Activated naive CD4-positive, alpha-beta T cell treated with anti-CD3 and anti-CD28 coated beads, Interleukin-2, amount 10 ng/mL, durations not matched to agents 7 days and 5 days (primary cell): ENCODE data around the gene EHBP1.

ENCODE experiments used
- CTCF ChIA-PET: fragments of 350-600 bp; sonication (Branson Sonifier 250); formaldehyde crosslinking; loops from one replicate; lab custom pipeline; 2021; ENCODE audit warnings: antibody characterized with exemption; lab: Charles Lee
- DNase-seq: peaks from one replicate; pipeline ENCODE4 v3.0.0-alpha.2; 2020
- H3K27ac Mint-ChIP-seq: one replicate; pipeline ENCODE4 v1.8.0; 2021; ENCODE audit warnings: mild to moderate bottlenecking, moderate library complexity, mixed read lengths
- H3K27me3 Mint-ChIP-seq: one replicate; pipeline ENCODE4 v1.8.0; 2021; ENCODE audit warnings: mild to moderate bottlenecking, mixed read lengths
- H3K36me3 Mint-ChIP-seq: one replicate; pipeline ENCODE4 v1.8.0; 2021; ENCODE audit warnings: mixed read lengths
- H3K4me1 Mint-ChIP-seq: one replicate; pipeline ENCODE4 v1.8.0; 2021; ENCODE audit warnings: mixed read lengths
- H3K4me3 Mint-ChIP-seq: one replicate; pipeline ENCODE4 v1.8.0; 2021; ENCODE audit warnings: mild to moderate bottlenecking, moderate library complexity, mixed read lengths
- H3K9me3 Mint-ChIP-seq: one replicate; pipeline ENCODE4 v1.8.0; 2021; ENCODE audit warnings: mixed read lengths

EHBP1 gene

DNA sequence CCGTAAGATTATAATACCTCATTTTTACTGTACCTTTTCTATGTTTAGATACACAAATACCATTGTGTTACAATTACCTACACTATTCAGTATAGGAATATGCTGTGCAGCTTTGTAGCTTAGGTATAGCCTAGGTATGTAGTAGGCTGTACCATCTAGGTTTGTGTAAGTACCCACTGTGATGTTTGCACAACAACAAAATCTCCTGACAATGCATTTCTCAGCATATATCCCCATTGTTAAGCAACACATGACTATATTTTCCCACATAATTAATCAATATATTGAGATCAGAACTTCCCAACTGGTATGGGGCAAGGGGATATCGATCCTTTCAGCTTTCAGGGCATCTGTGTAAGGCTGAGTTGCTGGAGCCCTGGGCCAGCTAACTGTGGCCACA is 238.8 kb downstream of the EHBP1 start:
- Mint-ChIP-seq H3K27ac (no peak overlapping the region), H3K27me3 (no peaks in the 10 kb centered on the region), H3K4me1 (no peaks in the 10 kb centered on the region), H3K9me3 (no peaks in the 10 kb centered on the region), H3K4me3 (no peak overlapping the region), H3K36me3 (no peaks in the 10 kb centered on the region)
- no peak for DNase-seq
- CTCF ChIA-PET: no interaction called here

DNA sequence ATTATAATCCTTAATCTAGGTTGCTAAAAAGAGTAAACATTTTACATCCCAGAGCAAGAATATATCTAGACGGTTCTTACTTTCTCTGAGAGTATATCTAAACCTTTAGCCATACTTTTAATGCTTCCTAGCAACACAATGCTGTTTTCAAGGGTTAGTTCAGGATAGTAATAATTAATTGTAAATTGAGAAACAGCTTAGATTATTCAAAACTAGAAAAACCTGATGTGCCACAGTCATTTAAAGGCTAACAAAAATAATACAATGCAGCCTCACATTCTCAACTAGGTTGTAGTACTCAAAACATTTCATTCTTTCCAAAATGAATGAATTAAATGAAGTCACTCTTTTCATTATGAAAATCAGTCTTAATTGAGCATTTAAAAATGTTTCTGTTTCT is 241.9 kb downstream of the EHBP1 start:
- no peak overlapping the region for H3K4me3 Mint-ChIP-seq
- H3K36me3 Mint-ChIP-seq: no peaks in the 10 kb centered on the region
- no peak overlapping the region for H3K27ac Mint-ChIP-seq
- DNase-seq: no peak
- no peaks in the 10 kb centered on the region for H3K4me1 Mint-ChIP-seq
- CTCF ChIA-PET: no interaction called here
- no peaks in the 10 kb centered on the region for H3K27me3 Mint-ChIP-seq
- no peaks in the 10 kb centered on the region for H3K9me3 Mint-ChIP-seq

DNA sequence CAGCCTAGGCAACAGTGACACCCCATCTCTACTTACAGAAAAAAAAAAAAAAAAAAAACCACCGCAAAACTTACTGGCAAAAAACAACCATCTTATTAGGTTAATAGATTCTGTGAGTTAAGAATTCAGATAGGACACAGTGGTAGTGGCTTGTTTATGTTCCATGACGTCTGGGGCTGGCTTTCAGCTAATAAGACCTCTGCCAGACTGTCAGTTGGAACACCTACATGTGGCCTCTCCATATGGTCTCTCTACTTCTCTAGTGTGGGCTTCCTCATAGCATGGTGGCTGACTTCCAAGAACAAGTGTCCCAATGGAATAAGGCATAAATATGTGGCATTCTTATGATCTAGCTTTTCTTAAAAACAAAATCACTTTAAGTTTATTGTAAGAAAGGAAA is 251.1 kb downstream of the EHBP1 start:
- H3K27ac Mint-ChIP-seq: no peak overlapping the region
- no peaks in the 10 kb centered on the region for H3K9me3 Mint-ChIP-seq
- DNase-seq: no peak
- no peaks in the 10 kb centered on the region for H3K4me1 Mint-ChIP-seq
- no peak overlapping the region for H3K4me3 Mint-ChIP-seq
- CTCF ChIA-PET: no interaction called here
- H3K36me3 Mint-ChIP-seq: no peaks in the 10 kb centered on the region
- H3K27me3 Mint-ChIP-seq: no peaks in the 10 kb centered on the region

DNA sequence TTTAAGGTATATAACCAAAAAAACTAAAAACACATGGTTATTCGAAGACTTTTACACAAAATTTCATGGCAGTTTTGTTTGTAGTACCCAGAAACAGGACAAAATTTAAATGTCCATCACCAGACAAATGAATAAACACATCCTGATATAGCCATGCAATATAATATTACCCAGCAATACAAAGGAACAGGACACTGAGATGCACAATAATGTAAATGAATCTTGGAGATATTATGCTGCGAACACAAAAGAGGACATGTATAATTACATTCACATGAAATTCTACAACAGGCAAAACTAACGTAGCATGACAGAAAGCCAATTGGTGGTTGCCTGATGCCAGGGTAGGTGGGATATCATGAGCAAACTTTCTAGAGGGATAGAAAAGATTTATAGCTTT is 252.7 kb downstream of the EHBP1 start:
- H3K4me3 Mint-ChIP-seq: no peak overlapping the region
- no peaks in the 10 kb centered on the region for H3K9me3 Mint-ChIP-seq
- H3K27me3 Mint-ChIP-seq: no peaks in the 10 kb centered on the region
- no peak overlapping the region for H3K27ac Mint-ChIP-seq
- H3K36me3 Mint-ChIP-seq: no peaks in the 10 kb centered on the region
- no peak for DNase-seq
- CTCF ChIA-PET: no interaction called here
- H3K4me1 Mint-ChIP-seq: no peaks in the 10 kb centered on the region

DNA sequence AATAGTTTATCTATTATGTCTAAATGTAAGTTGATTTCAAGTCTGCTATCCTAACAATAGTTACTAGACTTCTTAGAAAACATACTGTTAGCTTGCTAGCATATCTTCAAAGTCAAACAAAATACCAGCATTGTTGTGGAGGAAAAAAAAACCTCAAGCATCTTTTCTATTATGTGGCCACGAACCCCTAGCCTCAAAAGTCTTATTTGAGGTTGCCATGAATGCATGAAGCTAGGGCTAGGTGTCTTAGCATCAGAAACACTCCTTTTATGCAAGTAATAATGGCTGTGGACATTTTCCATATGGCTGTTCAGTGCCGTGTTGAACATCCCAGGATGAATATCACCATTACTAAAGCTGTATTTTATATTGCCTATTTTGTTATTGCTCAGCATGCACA is 258.5 kb downstream of the EHBP1 start:
- Mint-ChIP-seq H3K4me1 (no peaks in the 10 kb centered on the region), H3K4me3 (no peak overlapping the region), H3K27me3 (no peaks in the 10 kb centered on the region), H3K36me3 (no peaks in the 10 kb centered on the region), H3K27ac (no peak overlapping the region), H3K9me3 (no peaks in the 10 kb centered on the region)
- CTCF ChIA-PET: no interaction called here
- DNase-seq: no peak

DNA sequence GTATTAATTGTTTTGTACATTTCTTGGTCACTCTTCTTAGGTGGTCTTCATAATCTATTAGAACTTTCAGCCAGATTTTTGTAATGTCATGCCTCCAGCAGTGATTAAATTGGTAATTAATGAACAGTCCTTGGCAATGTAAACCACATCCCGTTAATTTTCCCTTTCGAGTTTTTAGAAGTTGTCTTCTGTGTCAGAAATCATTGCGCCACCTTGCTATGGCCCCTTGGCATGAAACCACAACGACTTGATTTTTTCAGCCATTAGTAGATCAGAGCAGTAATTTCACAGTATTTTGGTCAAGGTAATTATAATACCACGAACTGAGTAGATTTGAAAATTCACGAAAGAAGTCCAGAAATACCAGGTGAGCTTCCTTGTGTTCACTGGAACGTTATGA is 259.2 kb downstream of the EHBP1 start:
- no peak overlapping the region for H3K27ac Mint-ChIP-seq
- H3K4me1 Mint-ChIP-seq: no peaks in the 10 kb centered on the region
- DNase-seq: no peak
- CTCF ChIA-PET: no interaction called here
- no peaks in the 10 kb centered on the region for H3K36me3 Mint-ChIP-seq
- H3K27me3 Mint-ChIP-seq: no peaks in the 10 kb centered on the region
- no peaks in the 10 kb centered on the region for H3K9me3 Mint-ChIP-seq
- no peak overlapping the region for H3K4me3 Mint-ChIP-seq

DNA sequence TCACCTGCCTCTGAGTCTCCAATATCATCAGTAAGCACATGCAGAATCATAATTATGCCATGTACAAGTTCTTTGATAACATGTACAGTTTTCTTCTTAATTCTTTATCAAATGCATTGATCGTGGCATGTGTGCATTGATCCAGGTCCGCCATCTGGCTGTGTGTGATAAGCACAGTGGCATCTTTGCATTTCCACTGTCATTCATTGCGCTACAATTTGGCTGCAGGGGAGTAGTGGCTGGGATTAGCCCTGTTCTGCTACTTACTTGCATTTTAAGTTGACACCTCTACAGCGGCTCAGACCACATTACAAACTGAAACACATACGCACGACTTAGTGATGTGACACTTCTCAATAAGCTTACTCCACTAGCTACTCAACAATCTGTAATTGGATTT is 261.5 kb downstream of the EHBP1 start:
- CTCF ChIA-PET: no interaction called here
- no peak overlapping the region for H3K27ac Mint-ChIP-seq
- H3K36me3 Mint-ChIP-seq: no peaks in the 10 kb centered on the region
- no peak overlapping the region for H3K4me3 Mint-ChIP-seq
- DNase-seq: no peak
- no peaks in the 10 kb centered on the region for H3K4me1 Mint-ChIP-seq
- H3K9me3 Mint-ChIP-seq: no peaks in the 10 kb centered on the region
- no peaks in the 10 kb centered on the region for H3K27me3 Mint-ChIP-seq

DNA sequence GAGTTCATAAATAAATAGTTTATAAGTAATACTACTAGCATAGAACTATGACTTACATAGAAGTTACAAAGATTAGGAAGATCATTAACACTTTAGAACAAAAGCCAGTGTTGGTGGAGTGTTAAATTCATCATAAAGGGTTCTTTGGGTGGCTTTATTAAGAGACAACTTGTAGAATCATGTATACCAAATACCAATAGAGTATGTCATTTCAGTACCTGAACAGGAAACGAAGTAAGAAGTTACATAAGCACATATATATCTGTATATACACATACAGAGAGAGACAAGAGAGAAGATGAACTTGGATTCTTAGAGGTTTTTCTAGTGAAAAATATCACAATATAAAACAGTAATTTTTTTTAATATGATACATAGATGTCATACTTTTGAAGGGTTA is 262.7 kb downstream of the EHBP1 start:
- no peak overlapping the region for H3K4me3 Mint-ChIP-seq
- no peaks in the 10 kb centered on the region for H3K4me1 Mint-ChIP-seq
- DNase-seq: no peak
- no peaks in the 10 kb centered on the region for H3K36me3 Mint-ChIP-seq
- no peak overlapping the region for H3K27ac Mint-ChIP-seq
- CTCF ChIA-PET: no interaction called here
- H3K27me3 Mint-ChIP-seq: no peaks in the 10 kb centered on the region
- no peaks in the 10 kb centered on the region for H3K9me3 Mint-ChIP-seq

DNA sequence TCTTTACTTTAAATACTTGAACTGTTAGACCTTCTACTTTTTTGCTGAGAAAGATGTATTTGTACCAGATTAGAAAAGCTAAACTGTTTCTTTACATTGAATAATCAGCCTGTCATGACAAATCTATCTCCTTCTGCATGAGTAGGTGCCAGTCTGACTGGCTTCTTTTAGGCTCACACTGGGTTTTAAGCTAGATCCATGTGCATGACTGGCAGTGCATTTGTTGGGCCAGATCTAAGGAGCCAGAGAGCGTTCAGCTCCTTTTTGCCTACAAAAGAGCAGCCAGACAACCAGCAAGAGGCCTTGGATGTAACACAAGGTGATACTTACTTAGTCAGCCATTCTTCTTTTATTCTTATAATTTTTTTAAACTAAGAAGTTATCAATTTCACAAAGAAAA is 263.2 kb downstream of the EHBP1 start:
- H3K9me3 Mint-ChIP-seq: no peaks in the 10 kb centered on the region
- H3K27ac Mint-ChIP-seq: no peak overlapping the region
- DNase-seq: no peak
- CTCF ChIA-PET: no interaction called here
- H3K4me3 Mint-ChIP-seq: no peak overlapping the region
- no peaks in the 10 kb centered on the region for H3K27me3 Mint-ChIP-seq
- no peaks in the 10 kb centered on the region for H3K36me3 Mint-ChIP-seq
- no peaks in the 10 kb centered on the region for H3K4me1 Mint-ChIP-seq

DNA sequence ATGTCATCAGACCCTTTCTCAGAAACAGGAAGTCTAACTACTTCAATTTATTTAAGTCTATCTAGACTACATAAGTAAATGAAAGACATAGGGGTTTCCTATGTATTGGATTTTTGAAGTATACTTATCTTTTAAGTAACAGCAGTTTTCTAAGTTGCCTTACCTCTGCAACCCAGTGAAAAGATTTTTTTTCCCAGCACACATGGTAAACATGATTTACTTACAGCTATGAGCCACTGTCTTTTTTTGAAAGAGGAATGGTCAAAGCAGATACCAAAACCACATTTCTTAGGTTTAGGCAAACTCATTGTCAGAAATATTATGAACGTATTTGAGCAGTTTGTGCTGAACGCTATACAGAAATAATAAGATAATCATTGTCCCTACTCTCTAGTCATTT is 266.4 kb downstream of the EHBP1 start:
- CTCF ChIA-PET: no interaction called here
- H3K27me3 Mint-ChIP-seq: no peaks in the 10 kb centered on the region

DNA sequence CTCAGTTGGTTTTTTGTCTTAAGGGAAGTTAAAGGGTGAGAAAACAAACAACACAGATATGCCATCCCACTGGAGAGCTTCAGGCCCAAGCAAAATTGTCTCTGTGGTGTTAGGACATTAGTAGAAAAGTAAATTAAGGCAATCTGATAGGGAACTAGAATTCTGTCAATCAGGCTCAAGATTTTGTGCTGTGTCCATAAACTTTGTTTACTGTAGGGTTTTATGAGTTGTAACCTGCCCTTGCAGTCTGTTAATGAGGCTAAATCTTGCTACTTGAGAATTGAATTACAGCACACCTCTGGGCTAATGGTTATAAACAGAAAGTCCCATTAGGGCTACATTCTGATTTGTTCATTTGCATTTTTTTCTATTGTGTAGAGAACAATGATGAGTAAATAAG is 267.1 kb downstream of the EHBP1 start:
- CTCF ChIA-PET: no interaction called here
- Mint-ChIP-seq H3K27ac (no peak overlapping the region), H3K4me1 (no peaks in the 10 kb centered on the region), H3K9me3 (no peaks in the 10 kb centered on the region), H3K36me3 (no peaks in the 10 kb centered on the region), H3K4me3 (no peak overlapping the region), H3K27me3 (no peaks in the 10 kb centered on the region)
- no peak for DNase-seq

More for the DNA sequence above, 266.4 kb downstream of the EHBP1 start:
- no peaks in the 10 kb centered on the region for H3K4me1 Mint-ChIP-seq
- no peaks in the 10 kb centered on the region for H3K36me3 Mint-ChIP-seq
- no peak overlapping the region for H3K27ac Mint-ChIP-seq
- H3K4me3 Mint-ChIP-seq: no peak overlapping the region
- H3K9me3 Mint-ChIP-seq: no peaks in the 10 kb centered on the region
- no peak for DNase-seq

DNA sequence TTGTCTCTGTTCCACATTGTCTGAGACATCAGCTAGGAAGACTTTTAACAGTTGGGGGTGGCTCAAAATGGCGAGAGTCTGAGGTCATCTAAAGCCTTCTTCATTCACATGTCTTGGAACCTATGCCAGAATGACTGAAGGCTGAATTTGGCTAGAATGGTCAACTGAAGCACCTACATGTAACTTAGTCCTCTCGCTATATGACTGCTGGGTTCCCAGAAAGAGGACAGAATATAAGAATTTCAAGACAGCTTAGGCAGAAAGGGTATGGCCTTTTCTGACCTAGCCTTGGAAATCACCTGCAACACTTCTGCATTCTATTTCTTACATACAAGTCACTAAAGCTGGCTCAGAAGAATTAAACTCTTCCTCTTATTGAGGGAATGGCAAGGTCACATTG is 269.5 kb downstream of the EHBP1 start:
- Mint-ChIP-seq H3K27ac (peak overlapping the region; percentile 25), H3K9me3 (no peaks in the 10 kb centered on the region), H3K4me1 (no peaks in the 10 kb centered on the region), H3K4me3 (no peak overlapping the region), H3K36me3 (no peaks in the 10 kb centered on the region), H3K27me3 (no peaks in the 10 kb centered on the region)
- no peak for DNase-seq
- CTCF ChIA-PET: interaction anchor here (0.7 kb wide), 1 partner anchor 73 kb away, joined by 4 read pairs; no protein-coding TSS in a partner anchor

DNA sequence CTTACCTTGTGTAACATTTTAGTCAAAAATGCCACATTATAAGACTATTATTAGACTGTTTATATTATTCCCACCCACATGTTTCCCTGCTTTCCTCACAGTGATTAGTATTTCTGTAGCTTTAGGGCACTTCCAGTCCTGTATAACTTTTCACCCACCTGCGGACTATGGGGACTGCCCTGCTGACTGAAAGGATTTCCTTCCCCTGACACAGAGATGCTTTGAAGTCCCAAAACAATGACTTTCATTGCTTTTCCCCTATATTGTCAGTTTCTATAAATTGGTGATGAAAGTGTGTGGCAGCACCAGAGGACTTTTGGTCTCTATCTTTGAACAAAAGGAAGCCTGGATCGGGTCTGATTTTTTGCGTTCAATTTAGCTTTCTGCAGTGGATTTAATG is 286.1 kb downstream of the EHBP1 start:
- Mint-ChIP-seq H3K27ac (no peak overlapping the region), H3K27me3 (no peaks in the 10 kb centered on the region), H3K4me1 (no peaks in the 10 kb centered on the region), H3K4me3 (no peak overlapping the region), H3K36me3 (no peaks in the 10 kb centered on the region), H3K9me3 (no peaks in the 10 kb centered on the region)
- DNase-seq: no peak
- CTCF ChIA-PET: no interaction called here

DNA sequence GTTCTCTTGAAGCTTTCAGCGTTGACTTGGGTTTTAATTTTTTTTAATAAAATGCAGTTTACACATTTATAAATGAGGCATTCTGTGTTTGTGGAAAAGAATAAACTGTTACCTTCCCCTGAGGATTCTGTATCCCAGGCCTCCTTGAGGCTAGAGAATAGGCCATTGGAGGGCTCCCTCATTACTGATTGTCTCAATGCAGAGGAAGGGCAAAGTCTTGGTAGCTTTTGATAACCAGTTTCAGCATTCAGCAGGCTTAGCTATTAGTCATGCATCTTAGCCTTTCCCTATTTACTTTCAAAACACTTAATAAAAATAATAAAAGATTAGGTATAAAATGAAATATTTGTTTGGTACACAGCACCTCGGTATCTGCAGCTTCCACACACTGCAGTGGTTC is 287.0 kb downstream of the EHBP1 start:
- Mint-ChIP-seq H3K9me3 (no peaks in the 10 kb centered on the region), H3K4me3 (no peak overlapping the region), H3K36me3 (peaks cover 5% of the 10 kb centered on the region), H3K27me3 (no peaks in the 10 kb centered on the region), H3K27ac (no peak overlapping the region), H3K4me1 (no peaks in the 10 kb centered on the region)
- DNase-seq: no peak
- CTCF ChIA-PET: interaction anchor here (0.9 kb wide), 1 partner anchor 19 kb away, joined by 3 read pairs; no protein-coding TSS in a partner anchor

DNA sequence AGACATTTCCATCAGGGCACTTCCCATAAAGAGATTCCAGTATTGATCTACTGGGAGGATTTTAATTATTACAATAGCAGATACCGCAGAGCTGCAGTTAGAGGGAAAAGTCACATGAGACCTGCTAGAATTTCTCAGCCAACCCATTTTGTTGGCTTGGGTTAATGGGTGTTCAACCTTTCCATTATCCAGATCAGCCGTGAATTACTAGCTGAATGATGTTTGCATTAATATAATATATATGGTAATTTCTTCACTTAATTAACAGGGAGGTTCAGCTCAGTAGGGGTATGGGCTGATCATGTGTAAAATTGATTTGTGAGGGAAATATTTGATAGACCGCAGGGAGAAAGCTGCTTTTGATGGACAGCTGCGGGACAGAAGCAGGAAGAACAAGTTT is 288.7 kb downstream of the EHBP1 start:
- no peak overlapping the region for H3K27ac Mint-ChIP-seq
- no peaks in the 10 kb centered on the region for H3K27me3 Mint-ChIP-seq
- CTCF ChIA-PET: interaction anchor here (0.6 kb wide), 1 partner anchor 613 kb away, joined by 3 read pairs; no protein-coding TSS in a partner anchor
- no peaks in the 10 kb centered on the region for H3K9me3 Mint-ChIP-seq
- H3K4me3 Mint-ChIP-seq: no peak overlapping the region
- no peak for DNase-seq
- peaks cover 5% of the 10 kb centered on the region for H3K36me3 Mint-ChIP-seq
- no peaks in the 10 kb centered on the region for H3K4me1 Mint-ChIP-seq

DNA sequence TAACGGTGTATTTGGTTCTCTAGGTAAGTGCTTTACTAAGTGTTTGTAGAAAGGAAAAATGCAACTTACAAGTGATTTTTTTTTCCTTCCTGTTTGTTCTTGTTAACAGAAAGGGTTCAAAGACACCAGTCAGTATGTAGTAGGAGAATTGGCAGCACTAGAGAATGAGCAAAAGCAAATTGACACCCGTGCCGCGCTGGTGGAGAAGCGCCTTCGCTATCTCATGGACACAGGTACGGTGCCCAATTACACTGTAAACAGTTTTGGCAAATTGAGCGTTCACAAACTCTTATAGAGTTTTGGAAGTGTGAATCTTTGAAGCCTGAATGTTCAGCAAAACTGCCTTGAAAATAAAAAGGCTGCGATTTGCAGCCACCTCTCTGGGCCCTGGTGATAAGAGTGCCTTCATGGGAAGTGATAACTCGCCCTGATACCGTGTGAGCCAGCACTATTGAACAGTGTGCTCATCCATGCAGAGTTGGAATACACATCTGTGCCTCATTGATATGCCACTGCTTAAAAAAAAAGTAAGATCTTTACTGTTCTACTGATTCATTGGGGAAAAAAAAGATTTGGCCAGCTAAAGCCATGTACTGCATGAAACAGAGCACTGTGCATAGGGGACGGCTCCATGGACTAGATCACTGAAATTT is 291.1 kb downstream of the EHBP1 start:
- no peaks in the 10 kb centered on the region for H3K4me1 Mint-ChIP-seq
- no peak overlapping the region for H3K27ac Mint-ChIP-seq
- H3K36me3 Mint-ChIP-seq: peaks cover 9% of the 10 kb centered on the region
- no peak for DNase-seq
- H3K27me3 Mint-ChIP-seq: no peaks in the 10 kb centered on the region
- no peaks in the 10 kb centered on the region for H3K9me3 Mint-ChIP-seq
- no peak overlapping the region for H3K4me3 Mint-ChIP-seq
- CTCF ChIA-PET: no interaction called here
